CMK (cell line): ENCODE results near the gene CYP19A1.

Source experiments
- DNase-seq: peaks from one replicate; pipeline ENCODE4 v3.0.0-alpha.2; 2010; ENCODE audit warnings: low read depth

The CYP19A1 gene

DNA sequence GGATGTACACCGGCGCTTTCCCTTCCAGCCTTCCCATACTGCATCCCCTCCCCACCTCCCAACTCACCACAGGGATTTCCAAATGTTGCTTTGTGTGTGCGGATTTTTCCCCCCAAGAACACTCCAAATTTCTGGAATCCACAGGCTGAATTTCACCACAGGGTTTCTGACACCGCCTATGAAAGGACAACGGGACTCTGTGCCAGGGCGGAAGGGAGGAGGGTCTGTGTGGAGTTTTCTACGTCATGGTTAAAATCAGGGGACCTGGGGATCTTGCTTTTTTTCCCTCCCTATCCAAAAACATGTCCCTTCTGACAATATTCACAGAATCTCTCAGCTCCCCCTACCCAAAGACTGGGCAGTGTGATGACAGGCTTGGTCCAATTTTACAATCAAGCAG lies 14.6 kb downstream of the CYP19A1 start:
- DNase-seq: no peak

- no peak for DNase-seq
These were observed 15.6 kb downstream of the CYP19A1 start for GRCh38 chr15:51322621-51323296.

DNA sequence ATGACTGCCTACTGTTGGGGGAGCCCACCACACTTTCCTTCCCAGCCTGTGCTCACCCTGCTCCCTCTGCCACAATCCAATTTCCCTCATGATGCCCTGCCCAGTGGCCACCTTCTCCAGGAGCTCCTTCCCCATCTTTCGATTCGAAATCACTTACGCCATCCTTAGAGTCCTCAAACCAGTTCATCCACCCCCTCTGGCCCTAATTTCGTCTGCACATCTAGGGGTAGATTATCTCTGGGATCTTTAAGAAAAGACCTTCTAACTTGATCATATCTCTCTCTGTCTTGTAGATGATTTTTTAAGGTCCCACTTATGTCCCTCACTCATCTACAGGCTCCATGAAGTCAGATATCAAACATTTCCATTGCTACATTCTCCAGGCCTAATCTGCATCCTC lies 17.1 kb downstream of the CYP19A1 start:
- DNase-seq: no peak

- DNase-seq: no peak
These were observed 17.6 kb downstream of the CYP19A1 start for GRCh38 chr15:51320843-51321242.

DNA sequence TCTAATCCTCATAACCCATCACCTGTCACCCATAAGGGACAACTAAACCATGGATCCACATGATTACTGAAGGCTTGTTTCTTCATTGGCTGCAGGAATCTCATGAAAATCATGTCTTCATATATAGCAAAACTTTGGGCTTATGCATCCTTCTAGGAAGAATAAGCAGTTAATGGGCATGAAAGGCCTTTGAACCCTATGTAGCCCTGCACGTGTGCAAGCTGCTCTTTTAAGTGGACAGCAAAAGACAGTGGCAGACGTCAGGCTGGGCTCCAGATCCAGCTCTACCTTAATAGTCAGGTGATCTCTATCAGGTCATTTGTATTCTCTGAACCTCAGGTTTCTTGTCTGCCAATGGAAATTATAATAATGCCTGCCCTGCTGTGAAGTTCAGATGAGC lies 18.9 kb downstream of the CYP19A1 start:
- DNase-seq: no peak

DNA sequence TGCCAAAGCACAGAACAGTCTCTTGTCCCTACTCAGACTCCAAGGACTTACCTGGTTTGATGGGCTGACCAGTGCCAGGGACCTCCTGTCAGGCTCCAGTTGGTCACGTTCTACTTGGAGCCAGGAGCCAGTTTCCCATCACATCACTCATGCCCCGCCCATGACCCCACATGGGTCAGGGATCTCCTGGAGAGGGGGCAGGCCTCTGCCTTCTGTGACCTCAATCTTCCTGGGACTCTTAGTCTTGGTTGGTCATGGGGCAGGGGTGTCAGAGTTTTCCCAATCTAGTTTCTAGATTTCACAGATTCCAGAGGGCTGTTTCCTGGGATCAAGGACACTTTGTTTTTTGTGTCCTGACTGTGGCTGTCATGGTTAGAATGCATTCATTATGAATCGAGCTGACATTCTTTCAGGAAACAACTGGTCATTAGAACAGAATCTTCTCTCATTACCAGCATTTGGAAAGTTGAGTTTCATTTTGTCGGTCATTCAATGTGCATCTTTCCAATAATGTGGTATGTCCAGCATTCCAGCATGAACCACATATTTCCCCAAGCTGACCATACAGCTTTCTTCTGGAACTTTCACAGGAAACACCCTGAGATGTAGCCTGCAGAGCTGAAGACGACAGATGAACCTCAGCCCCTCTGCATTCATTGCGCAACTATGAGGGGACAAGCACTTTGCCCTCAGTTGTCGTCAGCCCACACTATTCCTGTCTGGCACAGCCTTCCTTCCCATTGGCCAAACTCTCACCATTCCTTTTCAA lies 19.8 kb downstream of the CYP19A1 start:
- DNase-seq: no peak

- no peak for DNase-seq
These were observed 21.8 kb downstream of the CYP19A1 start for GRCh38 chr15:51316636-51317035.

DNA sequence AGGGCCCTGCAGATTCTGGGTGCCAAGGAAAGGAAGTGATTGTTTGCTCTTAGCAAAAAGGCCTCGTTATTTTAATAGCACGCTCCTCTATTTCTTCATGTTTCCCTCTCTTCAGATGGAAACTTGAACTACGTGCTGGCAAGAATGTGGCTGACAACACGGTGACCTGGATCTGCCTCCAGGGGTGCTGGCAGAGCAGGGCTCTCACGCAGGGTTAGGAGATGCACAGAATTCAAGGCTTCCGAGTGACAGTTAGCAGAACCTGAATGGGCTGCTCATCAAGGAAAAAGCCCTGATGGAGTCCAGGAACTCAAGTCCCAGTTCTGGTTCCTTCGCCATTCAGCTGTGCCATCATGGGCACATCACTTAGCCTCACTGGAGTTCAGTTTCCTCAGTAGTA lies 22.7 kb downstream of the CYP19A1 start:
- no peak for DNase-seq

DNA sequence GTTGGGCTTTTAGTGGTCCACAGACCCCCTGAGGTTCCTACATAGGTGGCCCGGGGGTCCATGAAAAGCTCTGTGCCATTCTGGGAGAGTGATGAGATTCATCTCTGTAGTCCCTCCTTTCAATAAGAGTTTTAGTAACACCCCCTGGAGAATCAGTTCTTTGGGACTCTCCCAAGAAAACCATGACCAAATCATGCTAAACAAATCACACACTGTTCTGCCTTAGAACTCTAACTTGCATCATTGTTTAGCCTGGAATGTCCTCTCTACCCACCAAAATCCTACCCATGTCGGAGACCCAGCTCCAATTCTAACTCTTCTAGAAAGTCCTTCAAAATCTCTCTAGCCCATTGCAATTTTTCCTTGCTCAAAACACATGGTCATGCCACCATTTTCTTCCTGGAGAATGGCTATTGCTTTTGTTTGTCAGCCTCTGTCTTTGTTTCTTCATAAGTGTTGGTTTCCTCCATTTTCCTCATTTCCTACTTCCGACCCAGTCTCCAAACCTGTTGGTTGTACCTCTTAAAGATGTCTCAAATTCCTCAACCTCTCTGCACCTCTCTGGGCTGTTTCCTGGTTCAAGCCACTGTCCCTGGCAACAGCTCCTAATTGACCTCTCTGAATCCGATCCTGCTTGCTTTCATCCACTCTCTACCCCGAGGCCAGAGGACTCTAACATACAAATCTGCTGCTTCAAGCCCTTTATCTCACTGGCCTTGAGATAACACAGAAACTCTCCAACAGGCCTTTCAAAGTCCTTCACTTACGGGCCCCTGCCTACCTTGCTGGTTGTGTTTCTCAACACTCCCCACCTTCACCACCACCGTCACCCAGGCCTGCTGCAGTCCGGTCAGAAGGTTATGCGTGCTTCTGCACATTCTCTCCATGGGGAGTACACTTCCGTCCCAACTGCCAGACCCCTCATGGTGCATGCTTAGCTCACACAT lies 23.7 kb downstream of the CYP19A1 start:
- DNase-seq: no peak

- DNase-seq: no peak
These were observed 24.6 kb downstream of the CYP19A1 start for GRCh38 chr15:51313644-51314280.

GRCh38 chr15:51313074-51313393 lies 25.4 kb downstream of the CYP19A1 start:
- DNase-seq: no peak

GRCh38 chr15:51312166-51313073 lies 26.0 kb downstream of the CYP19A1 start:
- no peak for DNase-seq

- no peak for DNase-seq
These were observed 26.9 kb downstream of the CYP19A1 start for GRCh38 chr15:51311510-51311909.

- DNase-seq: no peak
These were observed 28.3 kb downstream of the CYP19A1 start for GRCh38 chr15:51310064-51310463.

GRCh38 chr15:51307811-51308210 lies 30.6 kb downstream of the CYP19A1 start:
- no peak for DNase-seq

- DNase-seq: no peak
These were observed 31.1 kb downstream of the CYP19A1 start for GRCh38 chr15:51307325-51307724.

GRCh38 chr15:51303462-51303980 lies 34.9 kb downstream of the CYP19A1 start:
- DNase-seq: no peak

DNA sequence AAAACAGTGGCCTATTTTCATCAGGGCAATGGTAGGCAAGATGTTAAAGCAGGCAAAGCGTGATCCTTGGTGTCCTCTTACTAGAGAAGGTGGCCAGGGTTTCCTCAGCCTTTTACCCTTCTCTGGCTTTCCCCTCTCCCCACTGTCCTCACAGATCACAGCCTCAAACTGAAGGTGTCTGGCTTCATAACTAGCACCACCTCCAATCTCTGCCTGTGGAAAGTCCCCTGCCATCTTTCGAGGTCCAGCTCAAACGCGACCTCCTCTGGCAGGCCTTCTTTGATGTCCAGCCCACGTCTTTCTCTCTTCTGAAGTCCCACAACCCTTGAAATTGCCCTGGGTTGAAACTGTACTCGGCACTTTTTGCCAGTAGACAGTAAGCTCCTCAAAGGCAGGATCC lies 35.9 kb downstream of the CYP19A1 start:
- no peak for DNase-seq

DNA sequence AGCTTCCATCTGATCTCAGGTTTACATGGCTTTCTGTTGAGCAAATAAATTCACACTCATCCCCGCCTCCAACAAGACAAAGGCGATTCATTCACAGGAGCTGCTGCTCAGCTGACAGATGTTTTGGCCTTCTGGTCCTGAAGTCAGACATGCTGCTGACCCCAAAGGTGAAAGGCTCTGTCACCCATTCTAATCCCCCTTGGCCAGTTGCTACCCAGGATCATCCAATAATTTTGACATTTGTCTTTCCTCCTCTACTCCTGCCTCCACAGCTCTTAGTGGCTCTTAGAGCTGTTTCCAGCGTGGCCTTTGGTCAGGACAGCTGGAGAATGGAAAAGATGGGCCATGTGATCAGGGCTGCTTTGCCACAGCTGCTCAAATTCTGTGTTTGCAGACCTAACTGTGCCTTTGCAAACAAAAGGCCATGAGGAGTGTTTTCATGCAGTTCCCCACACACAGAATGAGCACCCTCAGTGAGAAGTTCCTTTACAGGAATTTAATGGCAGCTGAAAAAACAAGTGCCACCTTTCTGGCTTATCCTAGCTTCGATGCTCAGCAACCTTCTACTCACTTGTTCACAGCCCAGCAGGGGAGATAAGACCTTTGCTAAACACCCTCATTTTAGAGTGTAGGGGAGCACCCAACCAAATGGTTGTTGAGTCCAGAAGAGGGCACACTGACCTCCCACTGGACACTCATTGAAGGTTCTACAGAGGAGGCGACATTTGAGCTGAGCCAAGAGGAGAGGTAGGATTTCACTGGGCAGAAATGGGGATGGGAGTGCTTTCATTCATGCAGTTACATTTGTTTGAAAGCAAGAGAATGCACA lies 39.0 kb downstream of the CYP19A1 start:
- no peak for DNase-seq

- no peak for DNase-seq
These were observed 39.8 kb downstream of the CYP19A1 start for GRCh38 chr15:51298620-51299019.
